Glutamatergic neuron (in vitro differentiated cells): ENCODE measurements around the gene CEP95. TPM values are rescaled to one million over a fixed set of nuclear protein-coding genes. Genes with fewer than 3 reads are reported as not detected.

Experiments used
- DNase-seq: peaks from one replicate; pipeline ENCODE4 v3.0.0; 2022
- H3K27ac Mint-ChIP-seq: one replicate; pipeline ENCODE4 v1.8.0; 2020; ENCODE audit warnings: mild to moderate bottlenecking, mixed read lengths, inconsistent platforms; ENCODE audit not compliant: unreplicated experiment
- H3K27me3 Mint-ChIP-seq: one replicate; pipeline ENCODE4 v1.8.0; 2020; ENCODE audit warnings: mild to moderate bottlenecking, moderate library complexity, mixed read lengths, inconsistent platforms; ENCODE audit not compliant: unreplicated experiment
- H3K36me3 Mint-ChIP-seq: one replicate; pipeline ENCODE4 v1.8.0; 2020; ENCODE audit warnings: mild to moderate bottlenecking, mixed read lengths, inconsistent platforms; ENCODE audit not compliant: unreplicated experiment
- H3K4me1 Mint-ChIP-seq: one replicate; pipeline ENCODE4 v1.8.0; 2020; ENCODE audit warnings: mild to moderate bottlenecking, low read depth, mixed read lengths, inconsistent platforms; ENCODE audit not compliant: unreplicated experiment
- H3K4me3 Mint-ChIP-seq: one replicate; pipeline ENCODE4 v1.8.0; 2020; ENCODE audit warnings: mild to moderate bottlenecking, mixed read lengths, inconsistent platforms; ENCODE audit not compliant: unreplicated experiment
- H3K9me3 Mint-ChIP-seq: one replicate; pipeline ENCODE4 v1.8.0; 2020; ENCODE audit warnings: mild to moderate bottlenecking, moderate library complexity, mixed read lengths, inconsistent platforms; ENCODE audit not compliant: unreplicated experiment
- microRNA-seq: library from miRNA; unstranded; fragments of <30 nt; microRNA quantifications from one replicate; pipeline ENCODE4, GENCODE V29; 2020; ENCODE audit not compliant: unreplicated experiment
- total RNA-seq: library from RNA; stranded (reverse); fragmentation: NEBNext Ultra II Directional; extraction: Animal tissue kit (Norgen Biotek cat#: 25700); gene quantifications from one replicate; pipeline ENCODE4 v1.2.1, GENCODE V29; 2021; ENCODE audit not compliant: unreplicated experiment
- TF ChIP-seq, protein P1 (sequence below): fragments of 200-600 bp; sonication (generic); IDR thresholded peaks from one replicate; pipeline ENCODE4 v1.5.0; 2021; ENCODE audit not compliant: partially characterized antibody, unreplicated experiment

CEP95 gene
- total RNA-seq, 1 donor from 2014 or later: 120 TPM

DNA sequence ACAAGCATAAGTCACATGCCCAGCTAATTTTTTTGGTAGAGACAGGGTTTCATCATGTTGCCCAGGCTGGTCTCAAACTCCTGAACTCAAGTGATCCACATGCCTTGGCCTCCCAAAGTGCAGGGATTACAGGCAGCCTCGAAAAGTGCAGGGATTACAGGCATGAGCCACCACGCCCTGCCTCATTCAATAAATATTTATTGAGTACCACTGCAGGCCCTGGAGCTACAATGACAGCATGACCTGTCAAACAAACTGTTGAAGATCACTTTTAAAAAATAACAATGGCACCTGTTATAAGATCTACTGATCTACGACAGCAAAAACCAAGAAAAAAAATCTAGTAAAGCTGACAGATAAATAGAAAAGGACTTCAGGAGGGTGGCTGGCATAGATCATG, 76.3 kb downstream of the CEP95 start:
- no peaks in the 10 kb centered on the region for H3K9me3 Mint-ChIP-seq
- no peak overlapping the region for H3K4me3 Mint-ChIP-seq
- TF ChIP-seq, protein P1, sequence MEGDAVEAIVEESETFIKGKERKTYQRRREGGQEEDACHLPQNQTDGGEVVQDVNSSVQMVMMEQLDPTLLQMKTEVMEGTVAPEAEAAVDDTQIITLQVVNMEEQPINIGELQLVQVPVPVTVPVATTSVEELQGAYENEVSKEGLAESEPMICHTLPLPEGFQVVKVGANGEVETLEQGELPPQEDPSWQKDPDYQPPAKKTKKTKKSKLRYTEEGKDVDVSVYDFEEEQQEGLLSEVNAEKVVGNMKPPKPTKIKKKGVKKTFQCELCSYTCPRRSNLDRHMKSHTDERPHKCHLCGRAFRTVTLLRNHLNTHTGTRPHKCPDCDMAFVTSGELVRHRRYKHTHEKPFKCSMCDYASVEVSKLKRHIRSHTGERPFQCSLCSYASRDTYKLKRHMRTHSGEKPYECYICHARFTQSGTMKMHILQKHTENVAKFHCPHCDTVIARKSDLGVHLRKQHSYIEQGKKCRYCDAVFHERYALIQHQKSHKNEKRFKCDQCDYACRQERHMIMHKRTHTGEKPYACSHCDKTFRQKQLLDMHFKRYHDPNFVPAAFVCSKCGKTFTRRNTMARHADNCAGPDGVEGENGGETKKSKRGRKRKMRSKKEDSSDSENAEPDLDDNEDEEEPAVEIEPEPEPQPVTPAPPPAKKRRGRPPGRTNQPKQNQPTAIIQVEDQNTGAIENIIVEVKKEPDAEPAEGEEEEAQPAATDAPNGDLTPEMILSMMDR: no peak
- DNase-seq: no peak
- no peaks in the 10 kb centered on the region for H3K27me3 Mint-ChIP-seq
- H3K4me1 Mint-ChIP-seq: peaks cover 3% of the 10 kb centered on the region
- no peak overlapping the region for H3K27ac Mint-ChIP-seq
- no peaks in the 10 kb centered on the region for H3K36me3 Mint-ChIP-seq

DNA sequence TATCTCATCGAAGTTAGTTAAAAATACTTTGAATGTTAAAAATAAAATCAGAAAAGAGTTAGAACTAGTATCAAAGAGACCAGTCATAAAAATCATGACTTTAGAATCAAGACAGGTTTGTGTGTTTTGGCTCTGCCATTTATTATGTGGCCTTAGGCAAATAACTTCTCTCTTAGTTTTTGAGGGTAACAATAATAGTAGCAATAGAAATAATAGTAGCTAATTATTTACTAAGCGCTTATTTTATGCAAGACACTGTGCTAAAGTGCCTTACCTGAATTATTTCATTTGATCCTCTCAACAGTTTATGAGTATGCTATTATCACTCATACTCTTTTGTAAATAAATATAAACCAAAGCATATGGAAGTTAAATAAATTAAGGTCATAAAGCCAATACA, 78.4 kb downstream of the CEP95 start:
- Mint-ChIP-seq H3K4me1 (peaks cover 3% of the 10 kb centered on the region), H3K27me3 (no peaks in the 10 kb centered on the region), H3K36me3 (no peaks in the 10 kb centered on the region), H3K9me3 (no peaks in the 10 kb centered on the region), H3K27ac (no peak overlapping the region), H3K4me3 (no peak overlapping the region)
- no peak for DNase-seq
- TF ChIP-seq, protein P1: no peak

Small RNA genes within 50 kb of the gene (microRNA-seq; reads per million reads assigned to microRNA genes)
- gene MIR3064: 33.8 reads per million, percentile 64 among the genes with 10 or more reads in this experiment
- not detected for gene MIR5047

Other genes with a start within 250 kb of the CEP95 start
- gene TEX2, start 243.7 kb upstream of the CEP95 start, total RNA-seq: 11.7 TPM
- not detected for gene PECAM1, start 116.1 kb upstream of the CEP95 start, total RNA-seq
- not detected for gene MILR1, start 57.9 kb upstream of the CEP95 start, total RNA-seq
- 25.7 TPM for gene POLG2, start 9.9 kb upstream of the CEP95 start, total RNA-seq
- gene DDX5, start 688 bp upstream of the CEP95 start, total RNA-seq: 1,273 TPM
- gene SMURF2, start 155.3 kb downstream of the CEP95 start, total RNA-seq: 33.3 TPM